SK-N-SH treated with all-trans-retinoic acid at 6 μM for 48 hours (cell line): Measurements from ENCODE around the gene FCER2.

Experiments
- ARNTL ChIP-seq: fragments of 450-650 bp; formaldehyde crosslinking; IDR thresholded peaks from 2 replicates; pipeline ENCODE4 v1.5.0; 2020; ENCODE audit warnings: low read depth, mild to moderate bottlenecking, moderate library complexity, borderline replicate concordance
- BACH2 ChIP-seq: fragments of 250-450 bp; sonication (Bioruptor Pico); IDR thresholded peaks from 2 replicates; pipeline ENCODE4 v1.9.0; 2021; ENCODE audit warnings: mild to moderate bottlenecking, borderline replicate concordance
- CREB5 ChIP-seq: fragments of 250-450 bp; sonication (Bioruptor Pico); IDR thresholded peaks from 2 replicates; pipeline ENCODE4 v1.5.1; 2020; ENCODE audit warnings: low read depth, mild to moderate bottlenecking, moderate library complexity
- ISL1 ChIP-seq: fragments of 250-450 bp; sonication (Bioruptor Pico); IDR thresholded peaks from 2 replicates; pipeline ENCODE4 v2.1.2; 2022; ENCODE audit warnings: mild to moderate bottlenecking, moderate library complexity
- OSR1 ChIP-seq: fragments of 250-450 bp; sonication (Bioruptor Pico); IDR thresholded peaks from 2 replicates; pipeline ENCODE4 v1.8.0; 2022; ENCODE audit warnings: moderate library complexity, mild to moderate bottlenecking, inconsistent platforms
- PPARA ChIP-seq: fragments of 250-450 bp; sonication (Bioruptor Pico); IDR thresholded peaks from 2 replicates; pipeline ENCODE4 v1.5.0; 2020; ENCODE audit warnings: mild to moderate bottlenecking, borderline replicate concordance
- SNAI2 ChIP-seq: fragments of 250-450 bp; sonication (Bioruptor Pico); IDR thresholded peaks from 2 replicates; pipeline ENCODE4 v1.5.0; 2020; ENCODE audit warnings: mild to moderate bottlenecking, moderate library complexity
- TSHZ2 ChIP-seq: fragments of 250-450 bp; sonication (Bioruptor Pico); IDR thresholded peaks from 2 replicates; pipeline ENCODE4 v1.5.0; 2020; ENCODE audit warnings: mild to moderate bottlenecking, moderate library complexity
- ZC3H10 ChIP-seq: fragments of 250-450 bp; sonication (Bioruptor Pico); IDR thresholded peaks from 2 replicates; pipeline ENCODE4 v1.5.1; 2021; ENCODE audit warnings: mild to moderate bottlenecking, moderate library complexity
- ZFP3 ChIP-seq: fragments of 250-450 bp; sonication (Bioruptor Pico); IDR thresholded peaks from 2 replicates; pipeline ENCODE4 v1.5.0; 2020; ENCODE audit warnings: mild to moderate bottlenecking, moderate library complexity
- ZNF70 ChIP-seq: fragments of 450-650 bp; formaldehyde crosslinking; IDR thresholded peaks from 2 replicates; pipeline ENCODE4 v1.5.0; 2020; ENCODE audit warnings: mild to moderate bottlenecking, moderate library complexity

- TF ChIP-seq CREB5 (CRISPR knock-in tag) (no peak), OSR1 (CRISPR knock-in tag) (no peak), PPARA (CRISPR knock-in tag) (no peak), ZNF70 (no peak), ISL1 (no peak), ZC3H10 (no peak), ARNTL (CRISPR knock-in tag) (no peak), ZFP3 (CRISPR knock-in tag) (no peak), TSHZ2 (CRISPR knock-in tag) (no peak), BACH2 (CRISPR knock-in tag) (no peak), SNAI2 (no peak)
Observed at GRCh38 chr19:7703332-7703731, 1.4 kb upstream of the FCER2 start.
